B cell (primary cell): Measurements from ENCODE around the gene ZC3H10. TPM values are rescaled to one million over a fixed set of nuclear protein-coding genes. Genes with fewer than 3 reads are reported as not detected.

Experiments
- ATAC-seq: fragments of 200-7000 bp; cut with Tn5 transposase; one replicate; pipeline ENCODE4 v1.10.0; 2021; ENCODE audit warnings: low read depth, mild to moderate bottlenecking, moderate number of reproducible peaks, moderate library complexity
- CTCF ChIA-PET: fragments of 350-600 bp; sonication (Branson Sonifier 250); formaldehyde crosslinking; loops from one replicate; lab custom pipeline; 2021; ENCODE audit warnings: antibody characterized with exemption, inconsistent platforms; lab: Charles Lee
- POLR2A ChIA-PET: fragments of 350-600 bp; sonication (Branson Sonifier 250); formaldehyde crosslinking; loops from one replicate; lab custom pipeline; 2021; ENCODE audit warnings: antibody characterized with exemption; lab: Charles Lee
- DNase-seq: peaks from one replicate; pipeline ENCODE4 v3.0.0; 2013
- H2AFZ ChIP-seq: 2 replicates; pipeline ENCODE4 v1.6.1; 2012; ENCODE audit warnings: mild to moderate bottlenecking, low read depth, low read length; ENCODE audit not compliant: insufficient read depth, poor library complexity, severe bottlenecking
- H3K27ac ChIP-seq, 2 donors: 1 replicate in 1 of 2; 2 replicates in 1 of 2; pipeline ENCODE4 v1.5.1; 2012 to 2013; ENCODE audit warnings: low read length in 2 of 2, mild to moderate bottlenecking in 2 of 2, moderate library complexity in 1 of 2
- H3K27me3 ChIP-seq, 4 experiments: fragments of 200-600 bp in 1 of 4; sonication (generic) in 1 of 4; replicated peaks in 1 of 4; 1 replicate in 2 of 4; 2 replicates in 2 of 4; pipeline versions ENCODE4 v1.6.1 to v1.7.0; 2013 to 2016; ENCODE audit warnings: low read length in 3 of 4, mild to moderate bottlenecking in 2 of 4, mixed read lengths in 1 of 4, moderate library complexity in 1 of 4; ENCODE audit not compliant: insufficient read depth in 4 of 4, control insufficient read depth in 3 of 4; ENCODE audit errors: control extremely low read depth in 1 of 4
- H3K36me3 ChIP-seq, 2 experiments: replicated peaks in 1 of 2; 1 replicate in 1 of 2; 2 replicates in 1 of 2; pipeline versions ENCODE4 v1.6.1 to v1.7.1; 2013; ENCODE audit warnings: low read length in 1 of 2; ENCODE audit not compliant: insufficient read depth in 2 of 2, control insufficient read depth in 1 of 2; ENCODE audit errors: control extremely low read depth in 1 of 2, extremely low read depth in 1 of 2
- H3K4me1 ChIP-seq, 2 donors: fragments of 200-600 bp in 1 of 2; sonication (generic) in 1 of 2; 1 replicate in 1 of 2; 2 replicates in 1 of 2; pipeline versions ENCODE4 v1.5.1 to v1.6.1; 2013 to 2017; ENCODE audit warnings: low read length in 2 of 2; ENCODE audit not compliant: control insufficient read depth in 2 of 2, insufficient read depth in 2 of 2
- H3K4me2 ChIP-seq: replicated peaks from 2 replicates; pipeline ENCODE3; 2012; ENCODE audit warnings: mild to moderate bottlenecking, low read depth, low read length; ENCODE audit not compliant: poor library complexity, severe bottlenecking
- H3K4me3 ChIP-seq, 5 experiments: fragments of 200-600 bp in 1 of 5; sonication (generic) in 1 of 5; 1 replicate in 3 of 5; 2 replicates in 2 of 5; pipeline versions ENCODE4 v1.5.1 to v1.7.0; 2011 to 2016; ENCODE audit warnings: low read length in 4 of 5, mild to moderate bottlenecking in 4 of 5, low read depth in 2 of 5, control low read depth in 1 of 5, moderate library complexity in 1 of 5; ENCODE audit not compliant: insufficient read depth in 1 of 5; ENCODE audit errors: control extremely low read depth in 1 of 5, extremely low read depth in 1 of 5
- H3K79me2 ChIP-seq: fragments of 200-600 bp; sonication (generic); one replicate; pipeline ENCODE4 v1.6.0; 2016; ENCODE audit warnings: low read length; ENCODE audit not compliant: control insufficient read depth, insufficient read depth
- H3K9ac ChIP-seq: fragments of 200-600 bp; sonication (generic); 2 replicates; pipeline ENCODE4 v1.6.1; 2017; ENCODE audit warnings: mild to moderate bottlenecking, low read length, moderate library complexity
- H3K9me3 ChIP-seq, 3 donors: one replicate each; pipeline versions ENCODE4 v1.6.1 to v1.7.1; 2013; ENCODE audit warnings: low read length in 2 of 3; ENCODE audit not compliant: control insufficient read depth in 2 of 3, insufficient read depth in 1 of 3; ENCODE audit errors: control extremely low read depth in 1 of 3
- H4K20me1 ChIP-seq: 2 replicates; pipeline ENCODE4 v1.6.0; 2012; ENCODE audit warnings: mild to moderate bottlenecking, low read length; ENCODE audit not compliant: insufficient read depth, control insufficient read depth, poor library complexity, severe bottlenecking
- H3K27ac Mint-ChIP-seq: one replicate; pipeline ENCODE4 v1.8.0; 2021; ENCODE audit warnings: mixed read lengths
- H3K27me3 Mint-ChIP-seq: one replicate; pipeline ENCODE4 v1.8.0; 2021; ENCODE audit warnings: mixed read lengths
- H3K4me1 Mint-ChIP-seq: one replicate; pipeline ENCODE4 v1.8.0; 2021; ENCODE audit warnings: mixed read lengths
- H3K4me3 Mint-ChIP-seq: one replicate; pipeline ENCODE4 v1.8.0; 2021; ENCODE audit warnings: mixed read lengths
- H3K9me3 Mint-ChIP-seq: one replicate; pipeline ENCODE4 v1.8.0; 2022; ENCODE audit warnings: mixed read lengths; ENCODE audit not compliant: insufficient read depth
- EZH2 ChIP-seq: IDR thresholded peaks from 2 replicates; pipeline ENCODE4 v1.6.1; 2012; ENCODE audit warnings: borderline replicate concordance, low read depth, mild to moderate bottlenecking, moderate library complexity, low read length; ENCODE audit not compliant: insufficient read depth, poor library complexity, severe bottlenecking
- WGBS: methylation state at CpG from one replicate; pipeline ENCODE4 v1.1.5; 2013; ENCODE audit warnings: missing lambda C conversion rate; ENCODE audit not compliant: insufficient coverage; 5-methylcytosine and 5-hydroxymethylcytosine counted together
- intact Hi-C: fragments of 100-400 bp; cut with micrococcal nuclease; formaldehyde crosslinking; loops from one replicate; pipeline ENCODE4 v1.10.0; 2022
- polyA plus RNA-seq: library from polyadenylated mRNA; depleted of rRNA; stranded (reverse); fragments of >200 nt; gene quantifications from 2 replicates; pipeline ENCODE4 v1.2.3, GENCODE V29; 2012
- total RNA-seq, 2 donors: library from RNA; stranded (reverse); fragments of 120-200 nt in 1 of 2; gene quantifications; 1 replicate in 1 of 2; 2 replicates in 1 of 2; pipeline versions ENCODE4 v1.2.3 to v1.2.4, GENCODE V29; 2013 to 2022
- TF ChIP-seq, protein P1 (sequence below): fragments of 200-600 bp; IDR thresholded peaks from one replicate; pipeline ENCODE4 v1.8.0; 2022; ENCODE audit warnings: antibody characterized with exemption, mild to moderate bottlenecking

The ZC3H10 gene
- total and polyA plus RNA-seq, 2 donors (not counting 1 experiment from before 2014, with no cell fraction given): 4.7 to 21.7 TPM

DNA sequence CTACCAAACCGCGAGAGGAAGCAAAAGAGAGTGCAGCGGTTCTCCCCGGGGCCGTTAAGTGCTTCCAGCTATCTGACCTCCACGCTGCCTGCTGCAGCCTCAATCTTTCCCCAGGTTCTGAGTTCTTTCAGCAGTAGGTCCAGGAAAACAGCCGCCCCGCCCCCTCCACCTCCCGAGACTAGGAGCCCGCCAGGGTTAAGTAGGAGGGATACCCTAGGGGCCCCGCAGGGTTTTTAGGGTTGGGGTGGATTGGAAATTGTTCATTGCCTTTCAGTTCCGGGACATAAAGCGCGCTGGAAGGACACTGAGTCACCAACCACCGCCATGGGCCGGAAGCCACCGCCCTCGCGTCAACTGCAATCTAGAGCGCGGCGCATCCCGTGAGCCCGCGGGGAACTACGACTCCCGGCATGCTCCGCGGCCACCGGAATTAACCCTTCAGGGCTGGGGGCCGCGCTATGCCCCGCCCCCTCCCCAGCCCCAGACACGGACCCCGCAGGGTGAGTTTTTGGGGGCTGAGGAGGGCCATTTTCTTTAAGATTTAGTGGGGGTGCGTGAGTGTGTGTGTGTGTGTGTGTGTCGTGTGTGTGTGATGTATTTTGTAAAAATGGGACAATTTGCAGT lies 34.2 kb downstream of the ZC3H10 start, which contains the start of gene MYL6B:
TSS of gene MYL6B (plus strand) at position 456 of the 624 bp plus-strand sequence. CDS start 1,332 bp downstream, outside the sequence.
- Histone ChIP-seq H3K27ac (peak within 1 kb of the TSS; percentile 74 to 88), H3K36me3 (peaks cover 0 to 3% of the 10 kb centered on the region in 2 experiments), H2AFZ (peak within 1 kb of the TSS; percentile 94), H3K4me1 (peaks cover 15 to 28% of the 10 kb centered on the region in 2 donors), H3K9ac (peak within 1 kb of the TSS; percentile 88), H3K9me3 (no peaks in the 10 kb centered on the region), H3K4me2 (peak within 1 kb of the TSS; percentile 89), H3K79me2 (peaks cover 57% of the 10 kb centered on the region), H4K20me1 (no peaks in the 10 kb centered on the region), H3K4me3 (peak within 1 kb of the TSS; percentile 54 to 89 (median 81)), H3K27me3 (no peaks in the 10 kb centered on the region)
- WGBS: 0% methylated on average over 21 of the region's 37 CpGs
- ChIA-PET POLR2A (interaction anchor here (0.5 to 2.1 kb wide), 11 partner anchors 24 to 412 kb away, joined by 3 to 28 read pairs (median 3); partner anchors contain the start of genes COQ10A, ESYT1, IL23A and PA2G4), CTCF (interaction anchor here (0.9 to 1.4 kb wide), 5 partner anchors 22 to 37 kb away, joined by 5 to 11 read pairs (median 9); partner anchors contain the start of genes ESYT1, SMARCC2 and ZC3H10)
- peak; percentile 91 for DNase-seq
- ATAC-seq: peak; percentile 91
- no peaks in the 10 kb centered on the region for H3K27me3 Mint-ChIP-seq
- no peaks in the 10 kb centered on the region for H3K9me3 Mint-ChIP-seq
- peaks cover 34% of the 10 kb centered on the region for H3K4me1 Mint-ChIP-seq
- intact Hi-C loops: loop anchor here (1.0 to 10.0 kb wide), 3 partner anchors 26 to 923 kb away; partner anchors contain the start of genes NEMP1 and PA2G4
- TF ChIP-seq, protein P1, sequence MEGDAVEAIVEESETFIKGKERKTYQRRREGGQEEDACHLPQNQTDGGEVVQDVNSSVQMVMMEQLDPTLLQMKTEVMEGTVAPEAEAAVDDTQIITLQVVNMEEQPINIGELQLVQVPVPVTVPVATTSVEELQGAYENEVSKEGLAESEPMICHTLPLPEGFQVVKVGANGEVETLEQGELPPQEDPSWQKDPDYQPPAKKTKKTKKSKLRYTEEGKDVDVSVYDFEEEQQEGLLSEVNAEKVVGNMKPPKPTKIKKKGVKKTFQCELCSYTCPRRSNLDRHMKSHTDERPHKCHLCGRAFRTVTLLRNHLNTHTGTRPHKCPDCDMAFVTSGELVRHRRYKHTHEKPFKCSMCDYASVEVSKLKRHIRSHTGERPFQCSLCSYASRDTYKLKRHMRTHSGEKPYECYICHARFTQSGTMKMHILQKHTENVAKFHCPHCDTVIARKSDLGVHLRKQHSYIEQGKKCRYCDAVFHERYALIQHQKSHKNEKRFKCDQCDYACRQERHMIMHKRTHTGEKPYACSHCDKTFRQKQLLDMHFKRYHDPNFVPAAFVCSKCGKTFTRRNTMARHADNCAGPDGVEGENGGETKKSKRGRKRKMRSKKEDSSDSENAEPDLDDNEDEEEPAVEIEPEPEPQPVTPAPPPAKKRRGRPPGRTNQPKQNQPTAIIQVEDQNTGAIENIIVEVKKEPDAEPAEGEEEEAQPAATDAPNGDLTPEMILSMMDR: no peak
- no peak for TF ChIP-seq EZH2
- peak within 1 kb of the TSS; percentile 94 for H3K4me3 Mint-ChIP-seq
- H3K27ac Mint-ChIP-seq: peak within 1 kb of the TSS; percentile 98
